H1 (cell line): ENCODE data around the gene OGDH. TPM values are rescaled to one million over a fixed set of nuclear protein-coding genes. Genes with fewer than 3 reads are reported as not detected.

ENCODE experiments used
- RAD21 ChIP-seq, 2 experiments: IDR thresholded peaks in 1 of 2; conservative IDR thresholded peaks in 1 of 2; 2 replicates each; pipeline ENCODE4 v1.6.1; 2011; ENCODE audit warnings: low read depth in 2 of 2, low read length in 2 of 2, improper control_type of control experiment in 1 of 2, inconsistent platforms in 1 of 2, mild to moderate bottlenecking in 1 of 2, moderate library complexity in 1 of 2
- RFX5 ChIP-seq: IDR thresholded peaks from 2 replicates; pipeline ENCODE4 v1.6.1; 2011; ENCODE audit warnings: low read depth, low read length, improper control_type of control experiment, borderline replicate concordance
- polyA plus RNA-seq, 7 experiments: library from polyadenylated mRNA; depleted of rRNA in 3 of 7; stranded (reverse) in 5 of 7; unstranded in 2 of 7; fragments of >200 nt in 5 of 7; fragments of 200-250 nt in 2 of 7; gene quantifications; 1 replicate in 5 of 7; 2 replicates in 1 of 7; 4 replicates in 1 of 7; pipeline versions ENCODE4 v1.2.1 to v1.2.3, GENCODE V29; 2011 to 2013; ENCODE audit warnings: missing spikeins in 2 of 7, mixed read lengths in 2 of 7
- total RNA-seq: library from RNA; stranded (reverse); fragmentation: NEBNext Ultra II Directional; extraction: Animal tissue kit (Norgen Biotek cat#: 25700); gene quantifications from 2 replicates; pipeline ENCODE4 v1.2.1, GENCODE V29; 2021
- TF ChIP-seq, protein P1 (sequence below): fragments of 300-600 bp; sonication (generic); IDR thresholded peaks from 2 replicates; pipeline ENCODE4 v1.7.1; 2012; ENCODE audit warnings: low read length, moderate library complexity, mild to moderate bottlenecking, inconsistent platforms; ENCODE audit not compliant: insufficient replicate concordance
- TF ChIP-seq, protein P2 (sequence below): IDR thresholded peaks from 2 replicates; pipeline ENCODE4 v1.6.1; 2012; ENCODE audit warnings: inconsistent platforms
- TF ChIP-seq, protein P3 (sequence below), 3 experiments: IDR thresholded peaks; 1 replicate in 2 of 3; 2 replicates in 1 of 3; pipeline versions ENCODE4 v1.5.1 to v1.6.1; 2011; ENCODE audit warnings: low read length in 3 of 3, mild to moderate bottlenecking in 3 of 3, inconsistent platforms in 2 of 3, low read depth in 1 of 3, moderate library complexity in 1 of 3; ENCODE audit not compliant: insufficient read depth in 1 of 3; ENCODE audit errors: control extremely low read depth in 1 of 3

Gene OGDH
- total and polyA plus RNA-seq, 2 of the 8 experiments (the other 6 are each of a cell fraction or from before 2014, with no cell fraction given), result 71.6 to 91.6 TPM

DNA sequence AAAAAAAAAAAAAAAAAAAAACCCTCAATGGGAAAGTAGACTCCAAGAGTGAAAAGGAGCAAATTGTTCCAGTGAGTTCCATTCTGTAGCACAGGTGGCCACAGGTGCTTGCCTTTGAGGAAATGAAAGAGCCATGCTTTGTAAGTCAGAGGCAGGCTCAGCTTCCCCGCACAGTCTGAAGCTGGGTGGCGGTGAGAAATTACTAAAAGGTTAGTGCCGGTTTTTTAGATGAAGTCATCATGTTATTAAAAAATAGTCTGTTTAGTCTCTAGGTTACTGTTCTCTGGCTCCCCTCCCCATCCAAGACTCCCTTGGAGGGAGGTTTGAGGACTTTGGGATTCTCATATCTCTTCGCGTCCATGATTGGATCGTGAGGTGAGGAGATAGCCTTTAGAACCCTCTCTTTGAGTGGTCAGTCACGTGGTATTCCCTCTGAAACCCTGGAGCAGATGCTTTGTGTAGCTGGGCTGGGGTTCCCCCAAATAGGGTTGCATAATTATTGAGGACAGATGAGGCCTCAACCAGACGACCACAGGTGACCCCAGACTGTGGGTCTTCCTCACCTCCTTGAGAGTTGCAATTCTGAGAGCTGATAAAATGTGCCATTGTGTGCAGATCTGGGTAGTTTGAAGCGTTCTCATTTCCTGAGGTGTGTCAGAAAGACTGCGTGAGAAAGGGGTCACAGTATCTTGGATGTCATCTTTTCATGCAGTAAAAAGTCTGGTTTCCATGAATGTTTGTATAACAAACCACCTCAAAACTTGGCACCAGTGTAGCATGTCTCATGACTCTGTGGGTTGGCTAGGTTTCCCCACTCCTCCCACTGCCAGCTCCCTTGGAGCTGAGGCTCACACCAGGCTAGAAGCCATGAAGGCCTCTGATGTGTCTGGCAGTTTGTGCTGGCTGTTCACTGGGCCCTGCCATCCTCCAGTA, 27.1 kb downstream of the OGDH start (continued):
- TF ChIP-seq, protein P1, sequence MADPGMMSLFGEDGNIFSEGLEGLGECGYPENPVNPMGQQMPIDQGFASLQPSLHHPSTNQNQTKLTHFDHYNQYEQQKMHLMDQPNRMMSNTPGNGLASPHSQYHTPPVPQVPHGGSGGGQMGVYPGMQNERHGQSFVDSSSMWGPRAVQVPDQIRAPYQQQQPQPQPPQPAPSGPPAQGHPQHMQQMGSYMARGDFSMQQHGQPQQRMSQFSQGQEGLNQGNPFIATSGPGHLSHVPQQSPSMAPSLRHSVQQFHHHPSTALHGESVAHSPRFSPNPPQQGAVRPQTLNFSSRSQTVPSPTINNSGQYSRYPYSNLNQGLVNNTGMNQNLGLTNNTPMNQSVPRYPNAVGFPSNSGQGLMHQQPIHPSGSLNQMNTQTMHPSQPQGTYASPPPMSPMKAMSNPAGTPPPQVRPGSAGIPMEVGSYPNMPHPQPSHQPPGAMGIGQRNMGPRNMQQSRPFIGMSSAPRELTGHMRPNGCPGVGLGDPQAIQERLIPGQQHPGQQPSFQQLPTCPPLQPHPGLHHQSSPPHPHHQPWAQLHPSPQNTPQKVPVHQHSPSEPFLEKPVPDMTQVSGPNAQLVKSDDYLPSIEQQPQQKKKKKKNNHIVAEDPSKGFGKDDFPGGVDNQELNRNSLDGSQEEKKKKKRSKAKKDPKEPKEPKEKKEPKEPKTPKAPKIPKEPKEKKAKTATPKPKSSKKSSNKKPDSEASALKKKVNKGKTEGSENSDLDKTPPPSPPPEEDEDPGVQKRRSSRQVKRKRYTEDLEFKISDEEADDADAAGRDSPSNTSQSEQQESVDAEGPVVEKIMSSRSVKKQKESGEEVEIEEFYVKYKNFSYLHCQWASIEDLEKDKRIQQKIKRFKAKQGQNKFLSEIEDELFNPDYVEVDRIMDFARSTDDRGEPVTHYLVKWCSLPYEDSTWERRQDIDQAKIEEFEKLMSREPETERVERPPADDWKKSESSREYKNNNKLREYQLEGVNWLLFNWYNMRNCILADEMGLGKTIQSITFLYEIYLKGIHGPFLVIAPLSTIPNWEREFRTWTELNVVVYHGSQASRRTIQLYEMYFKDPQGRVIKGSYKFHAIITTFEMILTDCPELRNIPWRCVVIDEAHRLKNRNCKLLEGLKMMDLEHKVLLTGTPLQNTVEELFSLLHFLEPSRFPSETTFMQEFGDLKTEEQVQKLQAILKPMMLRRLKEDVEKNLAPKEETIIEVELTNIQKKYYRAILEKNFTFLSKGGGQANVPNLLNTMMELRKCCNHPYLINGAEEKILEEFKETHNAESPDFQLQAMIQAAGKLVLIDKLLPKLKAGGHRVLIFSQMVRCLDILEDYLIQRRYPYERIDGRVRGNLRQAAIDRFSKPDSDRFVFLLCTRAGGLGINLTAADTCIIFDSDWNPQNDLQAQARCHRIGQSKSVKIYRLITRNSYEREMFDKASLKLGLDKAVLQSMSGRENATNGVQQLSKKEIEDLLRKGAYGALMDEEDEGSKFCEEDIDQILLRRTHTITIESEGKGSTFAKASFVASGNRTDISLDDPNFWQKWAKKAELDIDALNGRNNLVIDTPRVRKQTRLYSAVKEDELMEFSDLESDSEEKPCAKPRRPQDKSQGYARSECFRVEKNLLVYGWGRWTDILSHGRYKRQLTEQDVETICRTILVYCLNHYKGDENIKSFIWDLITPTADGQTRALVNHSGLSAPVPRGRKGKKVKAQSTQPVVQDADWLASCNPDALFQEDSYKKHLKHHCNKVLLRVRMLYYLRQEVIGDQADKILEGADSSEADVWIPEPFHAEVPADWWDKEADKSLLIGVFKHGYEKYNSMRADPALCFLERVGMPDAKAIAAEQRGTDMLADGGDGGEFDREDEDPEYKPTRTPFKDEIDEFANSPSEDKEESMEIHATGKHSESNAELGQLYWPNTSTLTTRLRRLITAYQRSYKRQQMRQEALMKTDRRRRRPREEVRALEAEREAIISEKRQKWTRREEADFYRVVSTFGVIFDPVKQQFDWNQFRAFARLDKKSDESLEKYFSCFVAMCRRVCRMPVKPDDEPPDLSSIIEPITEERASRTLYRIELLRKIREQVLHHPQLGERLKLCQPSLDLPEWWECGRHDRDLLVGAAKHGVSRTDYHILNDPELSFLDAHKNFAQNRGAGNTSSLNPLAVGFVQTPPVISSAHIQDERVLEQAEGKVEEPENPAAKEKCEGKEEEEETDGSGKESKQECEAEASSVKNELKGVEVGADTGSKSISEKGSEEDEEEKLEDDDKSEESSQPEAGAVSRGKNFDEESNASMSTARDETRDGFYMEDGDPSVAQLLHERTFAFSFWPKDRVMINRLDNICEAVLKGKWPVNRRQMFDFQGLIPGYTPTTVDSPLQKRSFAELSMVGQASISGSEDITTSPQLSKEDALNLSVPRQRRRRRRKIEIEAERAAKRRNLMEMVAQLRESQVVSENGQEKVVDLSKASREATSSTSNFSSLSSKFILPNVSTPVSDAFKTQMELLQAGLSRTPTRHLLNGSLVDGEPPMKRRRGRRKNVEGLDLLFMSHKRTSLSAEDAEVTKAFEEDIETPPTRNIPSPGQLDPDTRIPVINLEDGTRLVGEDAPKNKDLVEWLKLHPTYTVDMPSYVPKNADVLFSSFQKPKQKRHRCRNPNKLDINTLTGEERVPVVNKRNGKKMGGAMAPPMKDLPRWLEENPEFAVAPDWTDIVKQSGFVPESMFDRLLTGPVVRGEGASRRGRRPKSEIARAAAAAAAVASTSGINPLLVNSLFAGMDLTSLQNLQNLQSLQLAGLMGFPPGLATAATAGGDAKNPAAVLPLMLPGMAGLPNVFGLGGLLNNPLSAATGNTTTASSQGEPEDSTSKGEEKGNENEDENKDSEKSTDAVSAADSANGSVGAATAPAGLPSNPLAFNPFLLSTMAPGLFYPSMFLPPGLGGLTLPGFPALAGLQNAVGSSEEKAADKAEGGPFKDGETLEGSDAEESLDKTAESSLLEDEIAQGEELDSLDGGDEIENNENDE, result no peak
- no peak for TF ChIP-seq RFX5
- TF ChIP-seq, protein P2, sequence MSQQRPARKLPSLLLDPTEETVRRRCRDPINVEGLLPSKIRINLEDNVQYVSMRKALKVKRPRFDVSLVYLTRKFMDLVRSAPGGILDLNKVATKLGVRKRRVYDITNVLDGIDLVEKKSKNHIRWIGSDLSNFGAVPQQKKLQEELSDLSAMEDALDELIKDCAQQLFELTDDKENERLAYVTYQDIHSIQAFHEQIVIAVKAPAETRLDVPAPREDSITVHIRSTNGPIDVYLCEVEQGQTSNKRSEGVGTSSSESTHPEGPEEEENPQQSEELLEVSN, result no peak
- no peak for TF ChIP-seq RAD21 (IDR thresholded peaks at IDR 0.05 in 1 of 2, conservative IDR thresholded peaks at IDR 0.05 in 1 of 2; ENCODE audit: low read depth in 2 of 2, low read length in 2 of 2)
- TF ChIP-seq, protein P3, sequence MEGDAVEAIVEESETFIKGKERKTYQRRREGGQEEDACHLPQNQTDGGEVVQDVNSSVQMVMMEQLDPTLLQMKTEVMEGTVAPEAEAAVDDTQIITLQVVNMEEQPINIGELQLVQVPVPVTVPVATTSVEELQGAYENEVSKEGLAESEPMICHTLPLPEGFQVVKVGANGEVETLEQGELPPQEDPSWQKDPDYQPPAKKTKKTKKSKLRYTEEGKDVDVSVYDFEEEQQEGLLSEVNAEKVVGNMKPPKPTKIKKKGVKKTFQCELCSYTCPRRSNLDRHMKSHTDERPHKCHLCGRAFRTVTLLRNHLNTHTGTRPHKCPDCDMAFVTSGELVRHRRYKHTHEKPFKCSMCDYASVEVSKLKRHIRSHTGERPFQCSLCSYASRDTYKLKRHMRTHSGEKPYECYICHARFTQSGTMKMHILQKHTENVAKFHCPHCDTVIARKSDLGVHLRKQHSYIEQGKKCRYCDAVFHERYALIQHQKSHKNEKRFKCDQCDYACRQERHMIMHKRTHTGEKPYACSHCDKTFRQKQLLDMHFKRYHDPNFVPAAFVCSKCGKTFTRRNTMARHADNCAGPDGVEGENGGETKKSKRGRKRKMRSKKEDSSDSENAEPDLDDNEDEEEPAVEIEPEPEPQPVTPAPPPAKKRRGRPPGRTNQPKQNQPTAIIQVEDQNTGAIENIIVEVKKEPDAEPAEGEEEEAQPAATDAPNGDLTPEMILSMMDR (IDR thresholded peaks at IDR 0.05; ENCODE audit: control extremely low read depth in 1 of 3, insufficient read depth in 1 of 3, low read depth in 1 of 3, low read length in 3 of 3), result no peak
